ENCODE results near the gene ETV7. TPM values are rescaled to one million over a fixed set of nuclear protein-coding genes. Genes with fewer than 3 reads are reported as not detected.

Gene ETV7
- total and polyA plus RNA-seq, 7 donors: 0.36 to 11.6 (median 2.9) TPM; not detected in 1

- Histone ChIP-seq H3K4me1 (peaks cover 0 to 17% (median 13%) of the 10 kb centered on the region in 4 donors), H3K36me3 (no peaks in the 10 kb centered on the region), H3K27me3 (no peaks in the 10 kb centered on the region), H3K27ac (no peak overlapping the region), H3K9me3 (no peaks in the 10 kb centered on the region), H3K4me3 (no peak overlapping the region)
- DNase-seq: no peak
- WGBS, 2 donors: 90% methylated on average over 25 of the region's 25 CpGs
- TF ChIP-seq EP300 (IDR thresholded peaks at IDR 0.05) (no peak), POLR2A (IDR thresholded peaks at IDR 0.05) (no peak), CTCF (IDR thresholded peaks at IDR 0.05) (no peak), POLR2AphosphoS5 (IDR thresholded peaks at IDR 0.05) (no peak)
- intact Hi-C loops (cut with DNase I): loop anchor here (5.0 kb wide), 1 partner anchor 240 kb away; no protein-coding TSS in a partner anchor
Measured at GRCh38 chr6:36362551-36363370, 24.7 kb downstream of the ETV7 start.

GRCh38 chr6:36361071-36361470 lies 26.4 kb downstream of the ETV7 start:
- H3K4me1 ChIP-seq: peaks cover 0 to 17% (median 13%) of the 10 kb centered on the region in 4 donors
- no peaks in the 10 kb centered on the region for H3K36me3 ChIP-seq
- no peak for TF ChIP-seq CTCF (IDR thresholded peaks at IDR 0.05)
- no peak for TF ChIP-seq POLR2AphosphoS5 (IDR thresholded peaks at IDR 0.05)
- no peak for TF ChIP-seq EP300 (IDR thresholded peaks at IDR 0.05)
- no peak for TF ChIP-seq POLR2A (IDR thresholded peaks at IDR 0.05)
- no peak for DNase-seq
- no peak overlapping the region for H3K27ac ChIP-seq
- WGBS, 2 donors: 89 to 91% methylated on average over 11 of the region's 11 CpGs
- no peaks in the 10 kb centered on the region for H3K9me3 ChIP-seq
- no peaks in the 10 kb centered on the region for H3K27me3 ChIP-seq
- intact Hi-C loops (cut with DNase I): loop anchor here (2.0 to 5.0 kb wide), 3 partner anchors 18 to 239 kb away; no protein-coding TSS in a partner anchor
- no peak overlapping the region for H3K4me3 ChIP-seq

GRCh38 chr6:36360241-36361054 lies 27.0 kb downstream of the ETV7 start:
- DNase-seq: peak; percentile 88
- Histone ChIP-seq H3K9me3 (no peaks in the 10 kb centered on the region), H3K36me3 (no peaks in the 10 kb centered on the region), H3K4me3 (no peak overlapping the region), H3K4me1 (peaks cover 0 to 17% (median 13%) of the 10 kb centered on the region in 4 donors), H3K27ac (no peak overlapping the region), H3K27me3 (no peaks in the 10 kb centered on the region)
- intact Hi-C loops (cut with DNase I): loop anchor here (2.0 to 5.0 kb wide), 3 partner anchors 18 to 238 kb away; no protein-coding TSS in a partner anchor
- 22 to 25% methylated on average over 10 of the region's 10 CpGs for WGBS, 2 donors
- TF ChIP-seq CTCF (IDR thresholded peaks at IDR 0.05): peak; percentile 69 to 86 (median 80)
- TF ChIP-seq EP300 (IDR thresholded peaks at IDR 0.05): no peak

- peaks cover 0 to 17% (median 13%) of the 10 kb centered on the region in 4 donors for H3K4me1 ChIP-seq
- no peak for TF ChIP-seq CTCF (IDR thresholded peaks at IDR 0.05)
- peak in 1 of 4 donors; percentile 34 for TF ChIP-seq POLR2AphosphoS5 (IDR thresholded peaks at IDR 0.05)
- no peak overlapping the region for H3K27ac ChIP-seq
- no peaks in the 10 kb centered on the region for H3K9me3 ChIP-seq
- no peak for DNase-seq
- WGBS, 2 donors: 53 to 87% methylated on average over 4 of the region's 4 CpGs
- H3K36me3 ChIP-seq: no peaks in the 10 kb centered on the region
- H3K27me3 ChIP-seq: no peaks in the 10 kb centered on the region
- H3K4me3 ChIP-seq: no peak overlapping the region
- intact Hi-C loops (cut with DNase I): no loop called here
Measured at GRCh38 chr6:36358226-36358915, 29.1 kb downstream of the ETV7 start.

Data from sigmoid colon (tissue), 7 donors.